Measurements from ENCODE around the gene PPP2R5D.

DNA sequence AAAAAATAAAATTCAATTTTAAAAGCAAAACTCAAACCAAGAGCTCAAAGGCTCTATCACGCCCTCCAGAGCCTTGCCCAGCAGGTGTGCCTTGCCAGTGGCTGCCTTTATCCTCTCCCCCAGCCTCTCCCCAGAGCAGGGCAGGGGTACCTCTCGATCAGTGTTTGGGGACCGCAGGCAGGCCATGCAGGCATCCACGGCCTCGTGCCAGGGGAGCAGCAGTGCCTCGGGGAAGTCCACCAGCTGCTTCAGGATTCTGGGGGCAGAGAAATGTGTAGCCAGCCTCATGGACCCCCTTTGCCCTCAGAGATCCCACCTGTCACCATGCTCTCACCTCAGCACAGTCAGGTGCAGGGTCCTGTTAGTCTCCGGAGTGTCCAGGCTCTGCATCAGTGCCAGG lies 63.6 kb downstream of the PPP2R5D start:
- TF ChIP-seq GATA3 (IDR thresholded peaks at IDR 0.05; ENCODE audit: low read depth, low read length) (no peak), GATA2 (IDR thresholded peaks at IDR 0.05; ENCODE audit: low read depth, low read length) (no peak)
